ENCODE results near the gene STXBP5.

Gene STXBP5

DNA sequence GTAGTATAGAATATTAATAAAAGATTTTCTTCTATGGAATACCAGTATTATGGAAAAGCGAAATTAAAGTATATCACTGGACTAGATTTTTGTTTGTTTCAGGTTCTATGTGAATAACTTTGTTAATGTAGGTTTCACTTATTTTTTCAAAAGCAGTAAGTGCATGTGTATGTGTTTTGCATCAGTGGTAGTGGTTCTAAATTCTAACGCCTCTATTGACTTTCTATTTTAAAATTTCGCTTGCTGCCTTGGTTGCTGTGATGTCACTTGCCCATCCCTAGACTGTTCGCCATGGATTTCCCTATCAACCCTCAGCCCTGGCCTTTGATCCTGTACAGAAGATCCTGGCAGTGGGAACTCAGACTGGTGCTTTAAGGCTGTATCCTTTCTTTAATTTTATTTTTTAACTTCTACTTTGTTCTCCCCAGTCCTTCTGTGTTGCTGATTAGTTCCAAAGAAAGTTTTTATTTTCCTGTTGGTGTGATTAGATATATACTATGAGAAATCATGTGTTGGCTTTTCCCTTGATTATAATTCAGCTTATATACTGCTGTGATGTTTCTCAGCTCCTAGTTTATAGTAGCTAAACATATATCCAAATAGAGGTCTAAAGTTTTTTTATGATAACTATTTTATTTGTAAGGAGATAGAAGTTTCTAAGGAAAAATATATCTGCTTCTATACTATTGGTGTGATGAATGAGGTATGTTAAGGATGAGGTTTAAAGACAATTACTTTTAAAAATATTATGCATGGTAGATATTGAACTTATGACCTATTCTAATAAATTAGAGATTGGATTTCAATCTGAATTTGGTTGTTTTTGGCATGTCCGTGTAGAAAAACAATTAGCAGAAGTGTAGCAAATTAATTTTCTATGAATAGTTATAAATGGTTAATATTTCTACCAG is 1.7 kb downstream of the STXBP5 start:
- 64% methylated on average over 4 of the region's 5 CpGs for WGBS
- Histone ChIP-seq H4K91ac (ENCODE audit: low read length) (no peak overlapping the region), H2BK15ac (ENCODE audit: low read depth, poor library complexity, severe bottlenecking) (no peak overlapping the region)

DNA sequence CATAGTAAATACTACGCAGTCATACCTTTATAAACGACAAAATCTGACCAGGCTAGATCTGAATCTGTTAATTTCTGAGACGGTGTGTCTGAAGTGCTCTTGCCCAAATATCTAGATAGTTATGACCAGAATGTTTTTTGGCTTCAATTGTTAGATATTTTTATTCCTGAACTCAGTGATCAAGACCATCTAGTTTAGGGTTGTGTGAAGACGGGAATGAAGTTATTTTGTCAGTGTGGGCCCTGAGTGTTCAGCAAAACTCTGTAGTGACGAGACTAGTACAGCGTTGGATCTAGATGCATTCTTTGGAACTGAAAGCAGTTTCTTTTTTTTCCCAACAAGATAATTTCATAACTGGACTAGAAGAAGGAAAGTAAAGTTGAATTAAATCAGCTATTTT is 3.1 kb downstream of the STXBP5 start:
- no peak overlapping the region for H3K4me2 ChIP-seq (ENCODE audit: low read length, poor library complexity, severe bottlenecking)
- H2BK15ac ChIP-seq (ENCODE audit: low read depth, poor library complexity, severe bottlenecking) = no peak overlapping the region
- no peak overlapping the region for H3K4ac ChIP-seq (ENCODE audit: low read depth in 1 of 2, low read length in 2 of 2)
- no peak overlapping the region for H2BK12ac ChIP-seq (ENCODE audit: low read length in 2 of 2)
- 93% methylated on average over 5 of the region's 6 CpGs for WGBS
- peak overlapping the region in 1 of 2 experiments; percentile 92 for H3K4me3 ChIP-seq (ENCODE audit: insufficient read depth in 1 of 2, low read depth in 1 of 2, low read length in 2 of 2)
- no peak overlapping the region for H2BK5ac ChIP-seq (ENCODE audit: low read depth, low read length, poor library complexity, severe bottlenecking)
- no peak overlapping the region for H3K27ac ChIP-seq (ENCODE audit: low read length, poor library complexity, severe bottlenecking)
- no peak overlapping the region for H4K8ac ChIP-seq (ENCODE audit: low read length)
- peak overlapping the region; percentile 92 for H3K9ac ChIP-seq (ENCODE audit: low read length)
- peaks cover 2% of the 10 kb centered on the region for H3K4me1 ChIP-seq (ENCODE audit: control insufficient read depth, insufficient read depth, low read depth, low read length)
- H2AFZ ChIP-seq (ENCODE audit: low read depth, low read length) = no peak overlapping the region
- H3K18ac ChIP-seq (ENCODE audit: low read depth in 1 of 2, low read length in 2 of 2) = no peak overlapping the region
- no peak overlapping the region for H3K14ac ChIP-seq (ENCODE audit: low read length in 2 of 2)
- H4K91ac ChIP-seq (ENCODE audit: low read length) = no peak overlapping the region
- no peaks in the 10 kb centered on the region for H3K27me3 ChIP-seq (ENCODE audit: control insufficient read depth in 1 of 2, insufficient read depth in 1 of 2, low read length in 2 of 2)
- DNase-seq = no peak
- no peaks in the 10 kb centered on the region for H3K9me3 ChIP-seq (ENCODE audit: control insufficient read depth, low read length)
- no peak overlapping the region for H2AK5ac ChIP-seq (ENCODE audit: low read length, severe bottlenecking)
- H3K23ac ChIP-seq (ENCODE audit: low read length in 2 of 2) = no peak overlapping the region
- peaks cover 0 to 4% of the 10 kb centered on the region in 2 experiments for H3K36me3 ChIP-seq (ENCODE audit: control insufficient read depth in 1 of 2, insufficient read depth in 2 of 2, low read depth in 1 of 2, low read length in 2 of 2)
- H3K79me1 ChIP-seq (replicated peaks; ENCODE audit: low read length, poor library complexity, severe bottlenecking) = peaks cover 8% of the 10 kb centered on the region
- H2BK120ac ChIP-seq (ENCODE audit: low read depth, low read length) = no peak overlapping the region

More for the DNA sequence above, 1.7 kb downstream of the STXBP5 start:
- Histone ChIP-seq H3K79me1 (replicated peaks; ENCODE audit: low read length, poor library complexity, severe bottlenecking) (peaks cover 4% of the 10 kb centered on the region), H3K9me3 (ENCODE audit: control insufficient read depth, low read length) (no peaks in the 10 kb centered on the region), H3K4me1 (ENCODE audit: control insufficient read depth, insufficient read depth, low read depth, low read length) (peaks cover 2% of the 10 kb centered on the region), H3K4ac (ENCODE audit: low read depth in 1 of 2, low read length in 2 of 2) (no peak overlapping the region), H3K18ac (ENCODE audit: low read depth in 1 of 2, low read length in 2 of 2) (no peak overlapping the region), H2AFZ (ENCODE audit: low read depth, low read length) (no peak overlapping the region), H3K23ac (ENCODE audit: low read length in 2 of 2) (no peak overlapping the region), H3K14ac (ENCODE audit: low read length in 2 of 2) (no peak overlapping the region), H3K36me3 (ENCODE audit: control insufficient read depth in 1 of 2, insufficient read depth in 2 of 2, low read depth in 1 of 2, low read length in 2 of 2) (no peaks in the 10 kb centered on the region), H3K27me3 (ENCODE audit: control insufficient read depth in 1 of 2, insufficient read depth in 1 of 2, low read length in 2 of 2) (no peaks in the 10 kb centered on the region), H2BK12ac (ENCODE audit: low read length in 2 of 2) (no peak overlapping the region), H4K8ac (ENCODE audit: low read length) (no peak overlapping the region), H2AK5ac (ENCODE audit: low read length, severe bottlenecking) (no peak overlapping the region), H2BK120ac (ENCODE audit: low read depth, low read length) (no peak overlapping the region), H3K9ac (ENCODE audit: low read length) (peak overlapping the region; percentile 92), H3K27ac (ENCODE audit: low read length, poor library complexity, severe bottlenecking) (no peak overlapping the region), H2BK5ac (ENCODE audit: low read depth, low read length, poor library complexity, severe bottlenecking) (no peak overlapping the region), H3K4me3 (ENCODE audit: insufficient read depth in 1 of 2, low read depth in 1 of 2, low read length in 2 of 2) (peak overlapping the region in 1 of 2 experiments; percentile 92), H3K4me2 (ENCODE audit: low read length, poor library complexity, severe bottlenecking) (peak overlapping the region; percentile 71)
- DNase-seq = peak; percentile 38

DNA sequence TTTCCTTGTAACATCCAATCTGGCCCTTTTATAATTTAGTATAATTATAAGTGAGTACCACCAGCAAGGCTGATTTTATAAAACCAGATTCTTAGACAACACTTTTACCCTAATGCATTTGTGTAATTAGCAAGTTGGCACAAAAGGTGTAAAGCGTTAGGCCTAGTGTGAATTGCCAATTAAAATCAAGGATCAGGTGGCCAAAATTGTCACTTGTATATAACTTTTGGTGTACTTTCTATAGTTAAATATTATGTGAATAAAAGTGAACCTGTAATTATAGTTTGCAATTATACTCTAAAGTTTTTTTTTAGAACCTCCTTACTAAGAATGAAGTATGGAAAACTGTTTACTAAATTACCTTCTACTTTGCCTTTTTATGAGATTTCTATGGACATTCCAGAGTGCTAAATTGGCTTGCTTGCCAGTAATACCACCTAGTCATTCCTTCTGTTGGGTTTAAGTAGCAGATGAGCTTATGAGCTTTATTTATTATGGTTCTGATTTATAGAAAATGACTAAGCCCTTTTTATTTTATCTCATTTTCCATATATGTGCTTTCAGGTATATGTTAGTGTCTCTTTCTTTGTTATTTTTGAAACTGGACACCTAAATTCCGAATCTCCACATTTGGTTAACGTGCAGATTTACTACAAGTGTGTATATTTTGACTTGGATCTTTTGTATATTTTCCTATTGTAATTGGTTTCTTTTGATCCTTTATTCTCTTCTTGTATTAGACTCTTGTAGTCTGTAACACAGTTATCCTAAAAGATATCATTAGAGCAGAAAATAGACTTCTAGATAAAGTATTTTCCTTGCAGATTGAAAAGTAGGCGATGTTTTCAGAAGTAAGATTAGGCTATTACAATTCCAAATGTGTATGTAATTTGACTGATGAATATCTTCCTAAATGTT is 3.9 kb downstream of the STXBP5 start:
- H3K18ac ChIP-seq (ENCODE audit: low read depth in 1 of 2, low read length in 2 of 2) = no peak overlapping the region
- no peak overlapping the region for H3K27ac ChIP-seq (ENCODE audit: low read length, poor library complexity, severe bottlenecking)
- H3K36me3 ChIP-seq (ENCODE audit: control insufficient read depth in 1 of 2, insufficient read depth in 2 of 2, low read depth in 1 of 2, low read length in 2 of 2) = peaks cover 0 to 8% of the 10 kb centered on the region in 2 experiments
- no peak overlapping the region for H3K4ac ChIP-seq (ENCODE audit: low read depth in 1 of 2, low read length in 2 of 2)
- no peak for DNase-seq
- H3K14ac ChIP-seq (ENCODE audit: low read length in 2 of 2) = no peak overlapping the region
- H2BK12ac ChIP-seq (ENCODE audit: low read length in 2 of 2) = no peak overlapping the region
- peaks cover 9% of the 10 kb centered on the region for H3K79me1 ChIP-seq (replicated peaks; ENCODE audit: low read length, poor library complexity, severe bottlenecking)
- H3K9ac ChIP-seq (ENCODE audit: low read length) = peak overlapping the region; percentile 92
- no peak overlapping the region for H2BK5ac ChIP-seq (ENCODE audit: low read depth, low read length, poor library complexity, severe bottlenecking)
- peaks cover 2% of the 10 kb centered on the region for H3K4me1 ChIP-seq (ENCODE audit: control insufficient read depth, insufficient read depth, low read depth, low read length)
- no peak overlapping the region for H4K91ac ChIP-seq (ENCODE audit: low read length)
- H2BK15ac ChIP-seq (ENCODE audit: low read depth, poor library complexity, severe bottlenecking) = no peak overlapping the region
- no peak overlapping the region for H2AK5ac ChIP-seq (ENCODE audit: low read length, severe bottlenecking)
- no peak overlapping the region for H3K23ac ChIP-seq (ENCODE audit: low read length in 2 of 2)
- no peak overlapping the region for H2BK120ac ChIP-seq (ENCODE audit: low read depth, low read length)
- no peaks in the 10 kb centered on the region for H3K9me3 ChIP-seq (ENCODE audit: control insufficient read depth, low read length)
- no peak overlapping the region for H2AFZ ChIP-seq (ENCODE audit: low read depth, low read length)
- WGBS = 100% methylated on average over 1 of the region's 4 CpGs
- no peak overlapping the region for H3K4me2 ChIP-seq (ENCODE audit: low read length, poor library complexity, severe bottlenecking)
- no peak overlapping the region for H4K8ac ChIP-seq (ENCODE audit: low read length)
- no peaks in the 10 kb centered on the region for H3K27me3 ChIP-seq (ENCODE audit: control insufficient read depth in 1 of 2, insufficient read depth in 1 of 2, low read length in 2 of 2)
- H3K4me3 ChIP-seq (ENCODE audit: insufficient read depth in 1 of 2, low read depth in 1 of 2, low read length in 2 of 2) = peak overlapping the region in 1 of 2 experiments; percentile 92
